KOPT-K1 (cell line): ENCODE measurements around the gene ENPP6.
"Not testable (repeated sequence)": the region's sequence is repeated elsewhere in the genome, so short reads cannot be mapped to it uniquely, and the experiment has no call there.

Source experiments
- H3K27ac ChIP-seq: fragments of 200-600 bp; sonication (generic); 2 replicates; pipeline ENCODE4 v1.5.1; 2016; ENCODE audit warnings: antibody characterized with exemption, mild to moderate bottlenecking, low read depth, low read length; ENCODE audit not compliant: poor library complexity, severe bottlenecking
- H3K36me3 ChIP-seq: fragments of 200-600 bp; sonication (generic); 2 replicates; pipeline ENCODE4 v1.5.1; 2017; ENCODE audit warnings: antibody characterized with exemption, mild to moderate bottlenecking, low read length, moderate library complexity; ENCODE audit not compliant: insufficient read depth
- H3K9me3 ChIP-seq: fragments of 200-600 bp; sonication (generic); 2 replicates; pipeline ENCODE4 v1.5.1; 2017; ENCODE audit warnings: antibody characterized with exemption, low read length, mild to moderate bottlenecking; ENCODE audit not compliant: insufficient read depth, poor library complexity, severe bottlenecking

The ENPP6 gene

GRCh38 chr4:184207734-184208607 is 9.7 kb downstream of the ENPP6 start:
- H3K27ac ChIP-seq, H3K36me3 ChIP-seq, H3K9me3 ChIP-seq: not testable (repeated sequence)

DNA sequence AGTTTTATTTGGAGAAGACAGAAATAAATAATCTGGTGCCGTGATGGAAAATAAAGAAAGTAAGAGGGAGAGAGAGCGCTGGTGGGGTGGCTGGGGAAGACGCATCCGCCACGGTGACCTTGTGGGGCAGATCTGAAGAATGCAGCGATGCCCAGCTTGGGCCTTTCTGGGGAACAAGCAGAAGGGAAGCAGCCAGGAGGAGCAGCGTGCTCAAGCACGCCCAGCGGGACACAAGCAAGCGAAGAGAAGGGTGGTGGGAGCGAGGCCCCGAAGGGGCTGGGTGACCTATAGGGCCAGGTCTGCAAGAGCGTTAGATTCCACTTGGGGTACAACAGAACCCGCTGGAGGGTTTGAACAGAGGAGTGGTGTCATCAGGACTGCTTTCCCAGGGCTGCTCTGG is 12.4 kb downstream of the ENPP6 start:
- no peaks in the 10 kb centered on the region for H3K9me3 ChIP-seq
- H3K36me3 ChIP-seq: no peaks in the 10 kb centered on the region
- H3K27ac ChIP-seq: no peak overlapping the region

DNA sequence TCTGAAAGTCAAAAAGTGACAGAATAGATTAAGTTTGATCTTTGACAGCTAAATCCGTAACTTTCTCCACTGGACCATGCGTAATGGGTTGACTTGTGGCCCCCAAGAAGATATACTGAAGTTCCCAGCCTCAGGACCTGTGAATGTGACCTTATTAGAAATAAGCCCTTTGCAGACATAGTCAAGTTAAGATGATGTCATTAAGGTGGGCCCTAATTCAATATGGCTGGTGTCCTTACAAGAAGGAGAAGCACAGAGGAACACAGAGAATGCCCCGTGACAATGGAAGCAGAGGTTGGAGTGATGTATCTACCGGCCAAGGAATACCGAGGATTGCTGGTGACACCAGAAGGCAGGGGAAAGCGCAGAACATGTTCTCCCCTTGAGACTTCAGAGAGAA is 14.4 kb downstream of the ENPP6 start:
- Histone ChIP-seq H3K9me3 (no peaks in the 10 kb centered on the region), H3K36me3 (no peaks in the 10 kb centered on the region)

DNA sequence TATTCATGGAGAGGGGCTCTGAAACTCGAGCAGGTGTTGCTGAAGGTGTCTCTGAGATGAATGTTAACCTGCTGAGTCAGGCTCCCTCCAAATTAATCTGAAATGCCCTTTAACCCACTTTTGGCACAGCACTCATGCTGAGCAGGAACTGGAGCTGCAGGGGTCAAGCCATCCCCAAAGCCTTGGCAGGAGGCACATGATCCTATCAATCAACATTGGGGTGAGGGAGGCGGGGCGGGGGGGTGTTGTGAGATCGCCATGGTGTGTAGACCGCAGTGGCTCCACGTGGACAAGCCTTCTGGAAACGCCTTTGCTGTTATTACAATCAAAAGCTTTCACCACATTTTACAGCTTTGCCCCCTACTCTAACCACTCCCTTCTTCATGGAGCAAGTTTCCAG is 16.5 kb downstream of the ENPP6 start:
- Histone ChIP-seq H3K36me3 (no peaks in the 10 kb centered on the region), H3K27ac (no peak overlapping the region), H3K9me3 (no peaks in the 10 kb centered on the region)

More for the DNA sequence above, 14.4 kb downstream of the ENPP6 start:
- no peak overlapping the region for H3K27ac ChIP-seq

GRCh38 chr4:184200296-184200695 is 17.4 kb downstream of the ENPP6 start:
- Histone ChIP-seq H3K36me3 (no peaks in the 10 kb centered on the region), H3K27ac (no peak overlapping the region)

GRCh38 chr4:184199780-184200179 is 17.9 kb downstream of the ENPP6 start:
- no peaks in the 10 kb centered on the region for H3K36me3 ChIP-seq

More at GRCh38 chr4:184200296-184200695, 17.4 kb downstream of the ENPP6 start:
- H3K9me3 ChIP-seq: no peaks in the 10 kb centered on the region

GRCh38 chr4:184198190-184198589 is 19.5 kb downstream of the ENPP6 start:
- Histone ChIP-seq H3K9me3 (no peaks in the 10 kb centered on the region), H3K27ac (no peak overlapping the region), H3K36me3 (no peaks in the 10 kb centered on the region)

More at GRCh38 chr4:184199780-184200179, 17.9 kb downstream of the ENPP6 start:
- Histone ChIP-seq H3K27ac (no peak overlapping the region), H3K9me3 (no peaks in the 10 kb centered on the region)

DNA sequence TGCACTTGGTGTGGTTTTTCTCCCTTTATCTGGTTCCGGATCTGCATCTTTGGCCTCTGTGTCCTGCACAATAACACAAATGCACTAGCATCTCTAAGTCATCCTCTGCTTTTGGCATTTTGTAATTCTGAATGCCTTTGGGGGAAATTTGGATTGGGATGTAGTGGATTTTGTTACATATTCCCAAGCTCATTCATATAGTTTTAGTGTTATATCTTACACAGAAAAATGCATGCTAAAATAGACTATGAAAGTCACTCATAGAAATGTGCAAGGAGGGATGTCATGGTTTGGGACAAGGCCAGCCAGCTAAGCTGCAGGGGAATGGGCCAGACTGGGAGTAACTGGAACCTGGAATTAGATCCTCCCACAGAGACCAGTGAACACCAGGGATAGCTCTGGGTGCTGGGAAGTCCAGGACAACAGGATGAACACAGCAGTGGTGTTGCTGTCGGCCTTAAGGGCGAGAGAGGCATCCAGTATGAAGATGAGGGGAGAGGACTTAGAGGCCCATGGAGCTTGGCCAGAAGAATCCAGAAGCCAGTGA is 20.1 kb downstream of the ENPP6 start:
- Histone ChIP-seq H3K9me3 (no peaks in the 10 kb centered on the region), H3K36me3 (no peaks in the 10 kb centered on the region), H3K27ac (no peak overlapping the region)

- Histone ChIP-seq H3K9me3 (no peaks in the 10 kb centered on the region), H3K36me3 (no peaks in the 10 kb centered on the region), H3K27ac (no peak overlapping the region)
Observed at GRCh38 chr4:184196730-184197385, 20.8 kb downstream of the ENPP6 start.

DNA sequence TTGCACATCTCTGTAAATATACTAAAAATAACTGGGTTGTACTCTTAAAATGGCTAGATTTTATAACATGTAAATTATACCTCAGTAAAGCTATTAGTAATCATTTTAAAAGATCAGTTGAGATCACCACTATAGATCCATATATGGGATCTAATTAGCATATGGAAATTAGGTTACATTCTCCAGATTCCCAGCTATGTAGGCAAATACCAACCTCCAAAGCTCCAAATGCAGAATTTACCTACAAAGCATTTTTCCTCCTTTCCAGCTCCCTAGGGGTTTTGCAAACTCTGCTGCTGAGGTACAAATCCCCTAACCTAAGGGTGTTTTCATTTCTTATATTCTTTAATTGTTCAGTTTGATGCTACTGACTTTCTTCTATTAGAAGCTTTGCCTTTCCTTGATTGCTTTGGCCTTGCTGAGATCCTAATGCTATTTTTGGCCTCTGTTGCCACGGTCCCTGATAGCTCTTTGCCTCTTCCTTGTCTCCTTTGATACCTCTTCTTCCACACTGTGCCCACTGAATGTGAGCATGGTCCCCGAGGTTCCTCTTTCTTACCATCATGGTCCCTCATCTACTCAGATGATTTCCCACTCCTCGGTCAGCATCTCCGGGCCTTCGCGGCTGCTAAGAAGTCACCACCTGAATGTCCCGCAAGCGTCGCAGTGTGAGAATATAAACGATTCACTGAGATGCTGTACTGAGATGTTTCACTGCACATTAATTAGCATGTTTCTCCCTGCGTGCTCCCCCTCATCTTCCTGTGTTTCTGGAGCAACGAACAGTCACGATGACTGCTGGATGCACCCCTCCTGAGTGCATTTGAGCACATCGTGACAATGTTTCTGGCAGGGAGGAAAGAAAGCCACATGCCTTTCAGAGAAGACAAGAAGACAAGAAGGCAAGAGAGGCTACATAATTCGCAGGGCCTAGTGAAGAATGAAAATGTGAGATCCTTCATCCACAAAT is 23.8 kb downstream of the ENPP6 start:
- H3K36me3 ChIP-seq: no peaks in the 10 kb centered on the region
- H3K9me3 ChIP-seq: no peaks in the 10 kb centered on the region
- H3K27ac ChIP-seq: no peak overlapping the region

- no peaks in the 10 kb centered on the region for H3K9me3 ChIP-seq
- no peak overlapping the region for H3K27ac ChIP-seq
- H3K36me3 ChIP-seq: no peaks in the 10 kb centered on the region
Observed at GRCh38 chr4:184192933-184193332, 24.7 kb downstream of the ENPP6 start.

- no peaks in the 10 kb centered on the region for H3K9me3 ChIP-seq
- H3K36me3 ChIP-seq: no peaks in the 10 kb centered on the region
Observed at GRCh38 chr4:184191267-184191666, 26.4 kb downstream of the ENPP6 start.

GRCh38 chr4:184190711-184191110 is 27.0 kb downstream of the ENPP6 start:
- Histone ChIP-seq H3K27ac (no peak overlapping the region), H3K9me3 (no peaks in the 10 kb centered on the region), H3K36me3 (no peaks in the 10 kb centered on the region)

More at GRCh38 chr4:184191267-184191666, 26.4 kb downstream of the ENPP6 start:
- no peak overlapping the region for H3K27ac ChIP-seq

GRCh38 chr4:184189966-184190365 is 27.7 kb downstream of the ENPP6 start:
- Histone ChIP-seq H3K27ac (no peak overlapping the region), H3K9me3 (no peaks in the 10 kb centered on the region), H3K36me3 (no peaks in the 10 kb centered on the region)
